Neural cell (in vitro differentiated cells): ENCODE data around the gene TPRKB. TPM values are rescaled to one million over a fixed set of nuclear protein-coding genes. Genes with fewer than 3 reads are reported as not detected.
"Not testable (repeated sequence)": the region's sequence is repeated elsewhere in the genome, so short reads cannot be mapped to it uniquely, and the experiment has no call there.

Experiments
- H2AFZ ChIP-seq: fragments of 200-600, 300-800 bp; sonication (generic), shearing (Covaris generic); 2 replicates; pipeline ENCODE4 v1.6.0; 2014; ENCODE audit warnings: low read depth, mild to moderate bottlenecking, antibody characterized with exemption, low read length, moderate library complexity
- H3F3A ChIP-seq: fragments of 200-600 bp; shearing (Covaris generic); 2 replicates; pipeline ENCODE4 v1.6.1; 2016; ENCODE audit warnings: mild to moderate bottlenecking, moderate library complexity, mixed read lengths, antibody characterized with exemption, low read length; ENCODE audit not compliant: insufficient read depth, poor library complexity, severe bottlenecking
- H3K27ac ChIP-seq: fragments of 200-600, 300-800 bp; sonication (generic), shearing (Covaris generic); 2 replicates; pipeline ENCODE4 v1.5.1; 2014; ENCODE audit warnings: mild to moderate bottlenecking, low read length, moderate library complexity
- H3K27me3 ChIP-seq: fragments of 300-800, 200-600 bp; sonication (generic), shearing (Covaris generic); 2 replicates; pipeline ENCODE4 v1.6.0; 2014; ENCODE audit warnings: mild to moderate bottlenecking, low read depth, low read length, moderate library complexity; ENCODE audit not compliant: insufficient read depth
- H3K36me3 ChIP-seq: fragments of 300-800, 200-600 bp; sonication (generic), shearing (Covaris generic); 2 replicates; pipeline ENCODE4 v1.5.1; 2014; ENCODE audit warnings: mild to moderate bottlenecking, antibody characterized with exemption, low read length, moderate library complexity; ENCODE audit not compliant: insufficient read depth
- H3K4me2 ChIP-seq: fragments of 300-800, 200-600 bp; sonication (generic), shearing (Covaris generic); 2 replicates; pipeline ENCODE4 v1.6.0; 2014; ENCODE audit warnings: mild to moderate bottlenecking, low read length
- H3K4me3 ChIP-seq: fragments of 300-800, 200-600 bp; sonication (generic), shearing (Covaris generic); 2 replicates; pipeline ENCODE4 v1.5.1; 2014; ENCODE audit warnings: mild to moderate bottlenecking, low read length, moderate library complexity
- H3K79me2 ChIP-seq: fragments of 200-600 bp; shearing (Covaris generic); replicated peaks from 2 replicates; pipeline ENCODE4 v1.6.0; 2014; ENCODE audit warnings: mild to moderate bottlenecking, low read length, moderate library complexity; ENCODE audit not compliant: insufficient read depth
- H3K9ac ChIP-seq: fragments of 300-800, 200-600 bp; sonication (generic), shearing (Covaris generic); 2 replicates; pipeline ENCODE4 v1.6.1; 2016; ENCODE audit warnings: mild to moderate bottlenecking, low read length, mixed read lengths
- H3K9me2 ChIP-seq: fragments of 200-600 bp; shearing (Covaris generic); 2 replicates; pipeline ENCODE4 v1.6.1; 2016; ENCODE audit warnings: mild to moderate bottlenecking, low read length, mixed read lengths; ENCODE audit not compliant: insufficient read depth
- H3K9me3 ChIP-seq: fragments of 200-600, 300-800 bp; sonication (generic), shearing (Covaris generic); 2 replicates; pipeline ENCODE4 v1.6.1; 2016; ENCODE audit warnings: mild to moderate bottlenecking, mixed run types, low read length, moderate library complexity, mixed read lengths
- H4K20me1 ChIP-seq: fragments of 200-600 bp; shearing (Covaris generic); 2 replicates; pipeline ENCODE4 v1.6.1; 2016; ENCODE audit warnings: mild to moderate bottlenecking, mixed run types; ENCODE audit not compliant: insufficient read depth
- EP300 ChIP-seq: fragments of 450-650 bp; conservative IDR thresholded peaks from 2 replicates; pipeline ENCODE4 v1.6.1; 2014; ENCODE audit warnings: antibody characterized with exemption, mild to moderate bottlenecking, moderate library complexity; ENCODE audit not compliant: poor library complexity, severe bottlenecking
- EZH2 ChIP-seq: fragments of 200-600, 300-800 bp; shearing (Covaris generic), sonication (generic); IDR thresholded peaks from 2 replicates; pipeline ENCODE4 v1.6.1; 2014; ENCODE audit warnings: antibody characterized with exemption, low read length, borderline replicate concordance, mild to moderate bottlenecking; ENCODE audit not compliant: insufficient read depth, poor library complexity, severe bottlenecking
- MXI1 ChIP-seq: fragments of 450-650 bp; conservative IDR thresholded peaks from 2 replicates; pipeline ENCODE4 v1.6.1; 2014; ENCODE audit warnings: antibody characterized with exemption, mild to moderate bottlenecking; ENCODE audit not compliant: poor library complexity, severe bottlenecking
- POLR2AphosphoS5 ChIP-seq: IDR thresholded peaks from 2 replicates; pipeline ENCODE4 v1.6.1; 2012
- RAD21 ChIP-seq: fragments of 450-650 bp; conservative IDR thresholded peaks from 2 replicates; pipeline ENCODE4 v1.6.1; 2014; ENCODE audit warnings: antibody characterized with exemption, mild to moderate bottlenecking, moderate library complexity
- SMC3 ChIP-seq: fragments of 450-650 bp; conservative IDR thresholded peaks from 2 replicates; pipeline ENCODE4 v1.6.1; 2014; ENCODE audit warnings: antibody characterized with exemption, mild to moderate bottlenecking, moderate library complexity; ENCODE audit not compliant: poor library complexity
- TAF1 ChIP-seq: IDR thresholded peaks from 2 replicates; pipeline ENCODE4 v1.6.1; 2012; ENCODE audit warnings: low read depth
- polyA plus RNA-seq: library from polyadenylated mRNA; depleted of rRNA; stranded (reverse); fragments of >200 nt; gene quantifications from 2 replicates; pipeline ENCODE4 v1.2.3, GENCODE V29; 2014
- TF ChIP-seq, protein P1 (sequence below): IDR thresholded peaks from 2 replicates; pipeline ENCODE4 v1.6.1; 2012; ENCODE audit warnings: borderline replicate concordance
- TF ChIP-seq, protein P2 (sequence below): fragments of 450-650 bp; IDR thresholded peaks from 2 replicates; pipeline ENCODE4 v1.5.1; 2014; ENCODE audit warnings: antibody characterized with exemption, mild to moderate bottlenecking, moderate library complexity; ENCODE audit not compliant: poor library complexity, severe bottlenecking

The TPRKB gene
- polyA plus RNA-seq, 1 donor from 2014 or later, result 162 TPM

DNA sequence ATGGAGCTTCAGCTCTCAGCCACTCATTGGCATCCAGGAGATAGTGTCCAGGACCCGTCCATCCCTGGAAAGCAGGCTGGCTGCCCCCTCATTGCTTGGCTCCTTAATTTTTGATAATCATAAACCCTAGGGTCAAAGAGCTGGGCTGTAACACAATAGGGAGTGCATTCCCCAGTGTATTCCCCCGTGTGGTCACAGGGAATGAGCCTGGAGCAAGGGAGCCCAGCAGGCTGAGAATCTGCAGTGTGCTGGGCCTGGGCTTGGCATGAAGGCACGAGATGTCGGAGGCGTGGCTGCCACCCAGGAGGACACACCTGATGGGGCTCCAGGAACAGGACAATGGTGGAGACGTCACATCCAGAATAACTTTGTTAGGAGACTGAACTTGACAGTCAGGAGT lies 18.7 kb downstream of the TPRKB start:
- Histone ChIP-seq H3K27me3 (no peaks in the 10 kb centered on the region), H3K9me2 (no peaks in the 10 kb centered on the region), H4K20me1 (no peaks in the 10 kb centered on the region), H3K9ac (no peak overlapping the region), H3K79me2 (no peaks in the 10 kb centered on the region), H3K4me2 (no peak overlapping the region), H3K36me3 (no peaks in the 10 kb centered on the region), H3K4me3 (no peak overlapping the region), H3K9me3 (no peaks in the 10 kb centered on the region), H2AFZ (no peak overlapping the region), H3K27ac (no peak overlapping the region), H3F3A (no peaks in the 10 kb centered on the region)
- TF ChIP-seq MXI1, result no peak
- no peak for TF ChIP-seq POLR2AphosphoS5
- no peak for TF ChIP-seq SMC3
- no peak for TF ChIP-seq EZH2
- TF ChIP-seq, protein P1, sequence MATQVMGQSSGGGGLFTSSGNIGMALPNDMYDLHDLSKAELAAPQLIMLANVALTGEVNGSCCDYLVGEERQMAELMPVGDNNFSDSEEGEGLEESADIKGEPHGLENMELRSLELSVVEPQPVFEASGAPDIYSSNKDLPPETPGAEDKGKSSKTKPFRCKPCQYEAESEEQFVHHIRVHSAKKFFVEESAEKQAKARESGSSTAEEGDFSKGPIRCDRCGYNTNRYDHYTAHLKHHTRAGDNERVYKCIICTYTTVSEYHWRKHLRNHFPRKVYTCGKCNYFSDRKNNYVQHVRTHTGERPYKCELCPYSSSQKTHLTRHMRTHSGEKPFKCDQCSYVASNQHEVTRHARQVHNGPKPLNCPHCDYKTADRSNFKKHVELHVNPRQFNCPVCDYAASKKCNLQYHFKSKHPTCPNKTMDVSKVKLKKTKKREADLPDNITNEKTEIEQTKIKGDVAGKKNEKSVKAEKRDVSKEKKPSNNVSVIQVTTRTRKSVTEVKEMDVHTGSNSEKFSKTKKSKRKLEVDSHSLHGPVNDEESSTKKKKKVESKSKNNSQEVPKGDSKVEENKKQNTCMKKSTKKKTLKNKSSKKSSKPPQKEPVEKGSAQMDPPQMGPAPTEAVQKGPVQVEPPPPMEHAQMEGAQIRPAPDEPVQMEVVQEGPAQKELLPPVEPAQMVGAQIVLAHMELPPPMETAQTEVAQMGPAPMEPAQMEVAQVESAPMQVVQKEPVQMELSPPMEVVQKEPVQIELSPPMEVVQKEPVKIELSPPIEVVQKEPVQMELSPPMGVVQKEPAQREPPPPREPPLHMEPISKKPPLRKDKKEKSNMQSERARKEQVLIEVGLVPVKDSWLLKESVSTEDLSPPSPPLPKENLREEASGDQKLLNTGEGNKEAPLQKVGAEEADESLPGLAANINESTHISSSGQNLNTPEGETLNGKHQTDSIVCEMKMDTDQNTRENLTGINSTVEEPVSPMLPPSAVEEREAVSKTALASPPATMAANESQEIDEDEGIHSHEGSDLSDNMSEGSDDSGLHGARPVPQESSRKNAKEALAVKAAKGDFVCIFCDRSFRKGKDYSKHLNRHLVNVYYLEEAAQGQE, result no peak
- TF ChIP-seq, protein P2, sequence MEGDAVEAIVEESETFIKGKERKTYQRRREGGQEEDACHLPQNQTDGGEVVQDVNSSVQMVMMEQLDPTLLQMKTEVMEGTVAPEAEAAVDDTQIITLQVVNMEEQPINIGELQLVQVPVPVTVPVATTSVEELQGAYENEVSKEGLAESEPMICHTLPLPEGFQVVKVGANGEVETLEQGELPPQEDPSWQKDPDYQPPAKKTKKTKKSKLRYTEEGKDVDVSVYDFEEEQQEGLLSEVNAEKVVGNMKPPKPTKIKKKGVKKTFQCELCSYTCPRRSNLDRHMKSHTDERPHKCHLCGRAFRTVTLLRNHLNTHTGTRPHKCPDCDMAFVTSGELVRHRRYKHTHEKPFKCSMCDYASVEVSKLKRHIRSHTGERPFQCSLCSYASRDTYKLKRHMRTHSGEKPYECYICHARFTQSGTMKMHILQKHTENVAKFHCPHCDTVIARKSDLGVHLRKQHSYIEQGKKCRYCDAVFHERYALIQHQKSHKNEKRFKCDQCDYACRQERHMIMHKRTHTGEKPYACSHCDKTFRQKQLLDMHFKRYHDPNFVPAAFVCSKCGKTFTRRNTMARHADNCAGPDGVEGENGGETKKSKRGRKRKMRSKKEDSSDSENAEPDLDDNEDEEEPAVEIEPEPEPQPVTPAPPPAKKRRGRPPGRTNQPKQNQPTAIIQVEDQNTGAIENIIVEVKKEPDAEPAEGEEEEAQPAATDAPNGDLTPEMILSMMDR, result no peak
- TF ChIP-seq EP300, result no peak
- TF ChIP-seq RAD21, result no peak
- no peak for TF ChIP-seq TAF1

DNA sequence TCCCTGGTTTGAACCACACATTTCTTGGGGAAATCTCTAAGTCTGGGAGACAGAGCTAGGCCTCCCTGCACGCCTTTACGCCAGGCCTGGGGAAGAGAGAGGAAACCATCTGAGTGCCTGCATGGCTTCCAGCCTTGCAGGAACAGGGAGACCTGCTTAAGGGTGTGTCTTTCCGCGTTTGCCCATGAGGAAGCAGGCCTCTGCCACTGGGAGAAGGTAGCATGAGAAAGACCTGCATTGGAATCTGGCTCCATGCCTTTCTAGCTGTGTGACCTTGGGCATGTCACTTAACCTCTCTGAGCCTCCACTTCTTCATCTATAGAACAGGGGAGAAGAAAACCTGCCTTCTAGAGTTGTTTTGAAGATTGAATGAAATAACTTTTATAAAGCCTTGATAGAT lies 19.4 kb downstream of the TPRKB start:
- not testable (repeated sequence) for H2AFZ ChIP-seq, H3K27me3 ChIP-seq, H3K4me3 ChIP-seq, H4K20me1 ChIP-seq, H3K9ac ChIP-seq, H3K27ac ChIP-seq, H3K36me3 ChIP-seq, H3K9me2 ChIP-seq, H3K9me3 ChIP-seq, H3K79me2 ChIP-seq, H3F3A ChIP-seq, H3K4me2 ChIP-seq

DNA sequence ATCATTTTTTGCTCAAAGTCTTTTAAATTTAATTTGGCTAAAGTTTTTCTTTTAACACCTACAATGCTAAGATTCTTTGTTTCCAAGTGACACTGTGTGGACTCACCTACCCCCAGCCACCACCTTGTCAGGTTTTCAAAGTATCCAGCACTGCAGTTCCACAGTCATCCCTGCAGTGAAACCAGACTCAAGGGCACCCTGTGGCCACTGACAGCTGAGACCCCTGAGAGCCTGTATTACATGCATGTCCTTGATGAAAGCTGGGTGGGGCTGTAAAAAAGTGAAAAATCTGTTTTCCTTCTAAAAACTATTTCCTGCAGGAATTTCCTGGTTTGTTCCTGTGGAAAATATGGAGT lies 19.9 kb downstream of the TPRKB start:
- TF ChIP-seq, protein P1, result no peak
- TF ChIP-seq TAF1, result no peak
- no peak for TF ChIP-seq POLR2AphosphoS5
- TF ChIP-seq, protein P2, result no peak
- TF ChIP-seq SMC3, result no peak
- TF ChIP-seq RAD21, result no peak
- no peak for TF ChIP-seq MXI1
- TF ChIP-seq EZH2, result no peak
- Histone ChIP-seq H3K9ac (no peak overlapping the region), H2AFZ (no peak overlapping the region), H3K4me2 (no peak overlapping the region), H3K79me2 (no peaks in the 10 kb centered on the region), H3K9me3 (no peaks in the 10 kb centered on the region), H3F3A (no peaks in the 10 kb centered on the region), H3K4me3 (no peak overlapping the region), H3K36me3 (no peaks in the 10 kb centered on the region), H3K9me2 (no peaks in the 10 kb centered on the region), H4K20me1 (no peaks in the 10 kb centered on the region), H3K27me3 (no peaks in the 10 kb centered on the region), H3K27ac (no peak overlapping the region)
